ENCODE data around the gene DDX50. TPM values are rescaled to one million over a fixed set of nuclear protein-coding genes. Genes with fewer than 3 reads are reported as not detected.

The DDX50 gene
- total and polyA plus RNA-seq, 9 donors = 27.8 to 52.2 (median 44.6) TPM

- TF ChIP-seq CTCF (IDR thresholded peaks at IDR 0.05) (peak in 2 of 3 donors; percentile 33 to 35), POLR2A (IDR thresholded peaks at IDR 0.05) (no peak), EP300 (IDR thresholded peaks at IDR 0.05) (no peak)
- Histone ChIP-seq H3K36me3 (no peaks in the 10 kb centered on the region), H3K9me3 (no peaks in the 10 kb centered on the region), H3K4me3 (no peak overlapping the region), H3K4me1 (ENCODE audit: insufficient read depth) (no peaks in the 10 kb centered on the region), H3K27me3 (no peaks in the 10 kb centered on the region), H3K27ac (no peak overlapping the region)
- DNase-seq = peak in 2 of 5 donors; percentile 21 to 39
- intact Hi-C loops (cut with DNase I) = loop anchor here in 2 of 4 donors (10.0 kb wide), 2 partner anchors 343 to 493 kb away; partner anchors contain the start of gene RUFY2 (in 1 of the 2)
- 29 to 45% (median 41%) methylated on average over 3 of the region's 3 CpGs for WGBS, 3 donors
These were observed 3.8 kb upstream of the DDX50 start for GRCh38 chr10:68897336-68897741.

- Histone ChIP-seq H3K27ac (no peak overlapping the region), H3K4me3 (no peak overlapping the region), H3K27me3 (no peaks in the 10 kb centered on the region), H3K9me3 (no peaks in the 10 kb centered on the region), H3K4me1 (ENCODE audit: insufficient read depth) (no peaks in the 10 kb centered on the region), H3K36me3 (no peaks in the 10 kb centered on the region)
- 82 to 87% (median 84%) methylated on average over 8 of the region's 8 CpGs for WGBS, 3 donors
- no peak for DNase-seq
- TF ChIP-seq CTCF (IDR thresholded peaks at IDR 0.05) = no peak
- TF ChIP-seq EP300 (IDR thresholded peaks at IDR 0.05) = no peak
- TF ChIP-seq POLR2A (IDR thresholded peaks at IDR 0.05) = no peak
- intact Hi-C loops (cut with DNase I) = loop anchor here in 2 of 4 donors (10.0 kb wide), 2 partner anchors 344 to 494 kb away; partner anchors contain the start of gene RUFY2 (in 1 of the 2)
These were observed 1.8 kb upstream of the DDX50 start for GRCh38 chr10:68899186-68899745.

GRCh38 chr10:68900427-68901104 lies 549 bp upstream of the DDX50 start:
- Histone ChIP-seq H3K4me1 (ENCODE audit: insufficient read depth) (no peaks in the 10 kb centered on the region), H3K36me3 (no peaks in the 10 kb centered on the region), H3K27me3 (no peaks in the 10 kb centered on the region), H3K4me3 (peak overlapping the region; percentile 60), H3K9me3 (no peaks in the 10 kb centered on the region), H3K27ac (peak overlapping the region; percentile 96 to 99)
- intact Hi-C loops (cut with DNase I) = loop anchor here in 1 of 4 donors (10.0 kb wide), 1 partner anchor 504 kb away; no protein-coding TSS in a partner anchor
- WGBS, 3 donors = 3% methylated on average over 40 of the region's 40 CpGs
- TF ChIP-seq CTCF (IDR thresholded peaks at IDR 0.05) (peak in 1 of 3 donors; percentile 6), POLR2A (IDR thresholded peaks at IDR 0.05) (no peak), EP300 (IDR thresholded peaks at IDR 0.05) (no peak)
- DNase-seq = peak in 2 of 5 donors; percentile 86 to 88

- no peaks in the 10 kb centered on the region for H3K9me3 ChIP-seq
- H3K4me3 ChIP-seq = peak overlapping the region; percentile 60
- intact Hi-C loops (cut with DNase I) = loop anchor here in 1 of 4 donors (10.0 kb wide), 1 partner anchor 502 kb away; no protein-coding TSS in a partner anchor
- TF ChIP-seq POLR2A (IDR thresholded peaks at IDR 0.05) = no peak
- TF ChIP-seq EP300 (IDR thresholded peaks at IDR 0.05) = no peak
- TF ChIP-seq CTCF (IDR thresholded peaks at IDR 0.05) = no peak
- H3K4me1 ChIP-seq (ENCODE audit: insufficient read depth) = no peaks in the 10 kb centered on the region
- whole genome bisulfite sequencing, 3 donors = 59 to 73% (median 60%) methylated on average over 5 of the region's 5 CpGs
- no peaks in the 10 kb centered on the region for H3K36me3 ChIP-seq
- no peak for DNase-seq
- H3K27ac ChIP-seq = no peak overlapping the region
- H3K27me3 ChIP-seq = no peaks in the 10 kb centered on the region
These were observed 1.3 kb downstream of the DDX50 start for GRCh38 chr10:68902382-68902781.

All from ovary (tissue), 9 donors.